ENCODE data around the gene ATP2B2. TPM values are rescaled to one million over a fixed set of nuclear protein-coding genes. Genes with fewer than 3 reads are reported as not detected.
"Not testable (repeated sequence)": the region's sequence is repeated elsewhere in the genome, so short reads cannot be mapped to it uniquely, and the experiment has no call there.

Gene ATP2B2
- total RNA-seq, 2 experiments from 2014 or later: not detected

GRCh38 chr3:10303785-10304184 lies 201.6 kb downstream of the ATP2B2 start:
- CTCF ChIA-PET: no interaction called here
- Mint-ChIP-seq H3K27ac (no peak overlapping the region), H3K36me3 (ENCODE audit: low read depth) (peaks cover 79% of the 10 kb centered on the region), H3K27me3 (ENCODE audit: low read depth) (no peaks in the 10 kb centered on the region), H3K4me3 (no peak overlapping the region), H3K9me3 (ENCODE audit: insufficient read depth) (no peaks in the 10 kb centered on the region), H3K4me1 (ENCODE audit: low read depth) (peaks cover 17% of the 10 kb centered on the region)
- POLR2A ChIA-PET: interaction anchor here (0.7 to 1.2 kb wide), 2 partner anchors 12 to 654 kb away, joined by 3 read pairs; partner anchors contain the start of gene MTMR14
- DNase-seq (no peak), ATAC-seq (no peak)

GRCh38 chr3:10303105-10303504 lies 202.3 kb downstream of the ATP2B2 start:
- ATAC-seq: no peak
- Mint-ChIP-seq H3K4me1 (ENCODE audit: low read depth) (peaks cover 17% of the 10 kb centered on the region), H3K36me3 (ENCODE audit: low read depth) (peaks cover 78% of the 10 kb centered on the region), H3K9me3 (ENCODE audit: insufficient read depth) (no peaks in the 10 kb centered on the region), H3K27me3 (ENCODE audit: low read depth) (no peaks in the 10 kb centered on the region), H3K27ac (no peak overlapping the region), H3K4me3 (no peak overlapping the region)
- DNase-seq: no peak
- ChIA-PET POLR2A (interaction anchor here (0.7 kb wide), 1 partner anchor 11 kb away, joined by 3 read pairs; no protein-coding TSS in a partner anchor), CTCF (interaction anchor here (0.6 kb wide), 1 partner anchor 17 kb away, joined by 3 read pairs; no protein-coding TSS in a partner anchor)

- Mint-ChIP-seq H3K36me3 (ENCODE audit: low read depth) (peaks cover 64% of the 10 kb centered on the region), H3K9me3 (ENCODE audit: insufficient read depth) (no peaks in the 10 kb centered on the region), H3K4me3 (no peak overlapping the region), H3K27me3 (ENCODE audit: low read depth) (no peaks in the 10 kb centered on the region), H3K4me1 (ENCODE audit: low read depth) (peaks cover 17% of the 10 kb centered on the region), H3K27ac (peak overlapping the region; percentile 83)
- POLR2A ChIA-PET: no interaction called here
- ATAC-seq (peak; percentile 32), DNase-seq (no peak)
- CTCF ChIA-PET: interaction anchor here (1.0 kb wide), 1 partner anchor 10 kb away, joined by 3 read pairs; no protein-coding TSS in a partner anchor
Observed at GRCh38 chr3:10300087-10300486, 205.3 kb downstream of the ATP2B2 start.

- Mint-ChIP-seq H3K4me3 (no peak overlapping the region), H3K36me3 (ENCODE audit: low read depth) (peaks cover 64% of the 10 kb centered on the region), H3K27ac (peak overlapping the region; percentile 83), H3K27me3 (ENCODE audit: low read depth) (no peaks in the 10 kb centered on the region), H3K9me3 (ENCODE audit: insufficient read depth) (no peaks in the 10 kb centered on the region), H3K4me1 (ENCODE audit: low read depth) (peaks cover 17% of the 10 kb centered on the region)
- DNase-seq (no peak), ATAC-seq (peak; percentile 74)
- POLR2A ChIA-PET: no interaction called here
- CTCF ChIA-PET: interaction anchor here (1.0 kb wide), 2 partner anchors 10 to 270 kb away, joined by 3 read pairs; no protein-coding TSS in a partner anchor
Observed at GRCh38 chr3:10299679-10300078, 205.7 kb downstream of the ATP2B2 start.

- no peak overlapping the region for H3K4me3 Mint-ChIP-seq
- H3K9me3 Mint-ChIP-seq (ENCODE audit: insufficient read depth): no peaks in the 10 kb centered on the region
- DNase-seq (no peak), ATAC-seq (no peak)
- peaks cover 61% of the 10 kb centered on the region for H3K36me3 Mint-ChIP-seq (ENCODE audit: low read depth)
- H3K4me1 Mint-ChIP-seq (ENCODE audit: low read depth): peaks cover 17% of the 10 kb centered on the region
- H3K27me3 Mint-ChIP-seq (ENCODE audit: low read depth): no peaks in the 10 kb centered on the region
- peak overlapping the region; percentile 83 for H3K27ac Mint-ChIP-seq
- POLR2A ChIA-PET: no interaction called here
- CTCF ChIA-PET: interaction anchor here (1.0 kb wide), 2 partner anchors 11 to 269 kb away, joined by 3 read pairs; no protein-coding TSS in a partner anchor
Observed at GRCh38 chr3:10299175-10299574, 206.2 kb downstream of the ATP2B2 start.

DNA sequence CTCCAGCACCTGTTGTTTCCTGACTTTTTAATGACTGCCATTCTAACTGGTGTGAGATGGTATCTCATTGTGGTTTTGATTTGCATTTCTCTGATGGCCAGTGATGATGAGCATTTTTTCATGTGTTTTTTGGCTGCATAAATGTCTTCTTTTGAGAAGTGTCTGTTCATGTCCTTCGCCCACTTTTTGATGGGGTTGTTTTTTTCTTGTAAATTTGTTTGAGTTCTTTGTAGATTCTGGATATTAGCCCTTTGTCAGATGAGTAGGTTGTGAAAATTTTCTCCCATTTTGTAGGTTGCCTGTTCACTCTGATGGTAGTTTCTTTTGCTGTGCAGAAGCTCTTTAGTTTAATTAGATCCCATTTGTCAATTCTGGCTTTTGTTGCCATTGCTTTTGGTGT lies 207.3 kb downstream of the ATP2B2 start:
- POLR2A ChIA-PET; H3K4me3 Mint-ChIP-seq; H3K27me3 Mint-ChIP-seq (ENCODE audit: low read depth); DNase-seq; H3K9me3 Mint-ChIP-seq (ENCODE audit: insufficient read depth); ATAC-seq; CTCF ChIA-PET; H3K27ac Mint-ChIP-seq: not testable (repeated sequence)
- Mint-ChIP-seq H3K4me1 (ENCODE audit: low read depth) (peaks cover 17% of the 10 kb centered on the region), H3K36me3 (ENCODE audit: low read depth) (peaks cover 53% of the 10 kb centered on the region)

- Mint-ChIP-seq H3K9me3 (ENCODE audit: insufficient read depth) (no peaks in the 10 kb centered on the region), H3K27me3 (ENCODE audit: low read depth) (no peaks in the 10 kb centered on the region), H3K27ac (no peak overlapping the region), H3K36me3 (ENCODE audit: low read depth) (peaks cover 38% of the 10 kb centered on the region), H3K4me3 (no peak overlapping the region), H3K4me1 (ENCODE audit: low read depth) (peaks cover 18% of the 10 kb centered on the region)
- DNase-seq: no peak
- ChIA-PET CTCF (interaction anchor here (1.3 kb wide), 1 partner anchor 31 kb away, joined by 4 read pairs; no protein-coding TSS in a partner anchor), POLR2A (no interaction called here)
- no peak for ATAC-seq
Observed at GRCh38 chr3:10294030-10294586, 211.3 kb downstream of the ATP2B2 start.

DNA sequence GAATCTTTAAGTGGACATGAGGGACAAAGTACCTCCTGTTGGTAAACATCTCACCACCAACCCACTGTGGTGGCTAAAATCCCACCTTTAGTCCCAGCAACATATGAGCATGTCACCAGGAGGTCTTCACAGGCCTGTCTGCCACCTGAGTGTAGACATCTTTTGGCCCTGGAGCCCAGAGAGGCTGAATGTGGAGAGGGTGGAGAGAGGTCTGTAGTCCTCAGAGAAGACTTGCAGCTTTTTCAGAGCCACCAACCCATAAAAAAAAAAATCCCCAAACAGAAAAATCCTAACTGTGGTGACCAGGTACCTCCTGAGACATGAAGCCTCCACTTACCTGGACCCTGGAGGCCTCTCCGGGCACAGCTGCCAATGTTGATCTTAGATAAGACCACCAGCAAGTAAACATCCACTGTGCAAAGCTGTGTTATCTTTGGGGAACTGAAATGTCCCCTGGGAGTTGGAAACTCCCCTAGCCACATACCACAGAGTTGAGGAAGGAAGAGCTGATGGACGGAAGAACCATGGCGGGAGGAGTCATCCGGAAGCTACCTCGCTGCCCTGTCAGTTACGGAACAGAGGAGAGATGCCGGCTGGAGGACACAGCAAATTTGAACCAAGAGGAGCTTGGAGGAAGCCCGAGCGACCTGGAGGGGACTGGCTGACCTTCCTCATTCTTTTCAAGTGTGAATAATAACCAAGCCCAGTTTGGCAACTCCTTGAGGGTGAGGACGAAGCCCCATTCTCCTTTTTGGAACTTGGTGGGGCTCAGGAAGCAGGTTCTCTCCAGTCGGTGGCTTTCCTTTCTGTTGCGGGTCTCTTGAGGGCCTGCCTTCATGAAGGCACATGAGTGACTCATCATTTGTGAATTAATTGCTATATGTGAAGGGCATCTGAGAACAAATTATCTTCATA lies 212.6 kb downstream of the ATP2B2 start, which contains the start of gene GHRL:
TSS of gene GHRL (minus strand) at position 443 of the 915 bp plus-strand sequence. CDS start 2,767 bp downstream, outside the sequence.
- peak within 1 kb of the TSS; percentile 64 for H3K27ac Mint-ChIP-seq
- ChIA-PET CTCF (interaction anchor here (1.3 kb wide), 1 partner anchor 360 kb away, joined by 4 read pairs; no protein-coding TSS in a partner anchor), POLR2A (interaction anchor here (0.9 kb wide), 1 partner anchor 11 kb away, joined by 3 read pairs; no protein-coding TSS in a partner anchor)
- H3K9me3 Mint-ChIP-seq (ENCODE audit: insufficient read depth): no peaks in the 10 kb centered on the region
- no peak within 1 kb of the TSS for H3K4me3 Mint-ChIP-seq
- ATAC-seq: no peak
- H3K36me3 Mint-ChIP-seq (ENCODE audit: low read depth): peaks cover 42% of the 10 kb centered on the region
- no peak for DNase-seq
- no peaks in the 10 kb centered on the region for H3K27me3 Mint-ChIP-seq (ENCODE audit: low read depth)
- peaks cover 15% of the 10 kb centered on the region for H3K4me1 Mint-ChIP-seq (ENCODE audit: low read depth)

- Mint-ChIP-seq H3K36me3 (ENCODE audit: low read depth) (peaks cover 41% of the 10 kb centered on the region), H3K4me1 (ENCODE audit: low read depth) (peaks cover 15% of the 10 kb centered on the region), H3K4me3 (no peak overlapping the region), H3K27ac (peak overlapping the region; percentile 50), H3K9me3 (ENCODE audit: insufficient read depth) (no peaks in the 10 kb centered on the region), H3K27me3 (ENCODE audit: low read depth) (no peaks in the 10 kb centered on the region)
- ATAC-seq (no peak), DNase-seq (no peak)
- CTCF ChIA-PET: no interaction called here
- POLR2A ChIA-PET: interaction anchor here (0.9 kb wide), 1 partner anchor 12 kb away, joined by 3 read pairs; no protein-coding TSS in a partner anchor
Observed at GRCh38 chr3:10291641-10292040, 213.7 kb downstream of the ATP2B2 start.

DNA sequence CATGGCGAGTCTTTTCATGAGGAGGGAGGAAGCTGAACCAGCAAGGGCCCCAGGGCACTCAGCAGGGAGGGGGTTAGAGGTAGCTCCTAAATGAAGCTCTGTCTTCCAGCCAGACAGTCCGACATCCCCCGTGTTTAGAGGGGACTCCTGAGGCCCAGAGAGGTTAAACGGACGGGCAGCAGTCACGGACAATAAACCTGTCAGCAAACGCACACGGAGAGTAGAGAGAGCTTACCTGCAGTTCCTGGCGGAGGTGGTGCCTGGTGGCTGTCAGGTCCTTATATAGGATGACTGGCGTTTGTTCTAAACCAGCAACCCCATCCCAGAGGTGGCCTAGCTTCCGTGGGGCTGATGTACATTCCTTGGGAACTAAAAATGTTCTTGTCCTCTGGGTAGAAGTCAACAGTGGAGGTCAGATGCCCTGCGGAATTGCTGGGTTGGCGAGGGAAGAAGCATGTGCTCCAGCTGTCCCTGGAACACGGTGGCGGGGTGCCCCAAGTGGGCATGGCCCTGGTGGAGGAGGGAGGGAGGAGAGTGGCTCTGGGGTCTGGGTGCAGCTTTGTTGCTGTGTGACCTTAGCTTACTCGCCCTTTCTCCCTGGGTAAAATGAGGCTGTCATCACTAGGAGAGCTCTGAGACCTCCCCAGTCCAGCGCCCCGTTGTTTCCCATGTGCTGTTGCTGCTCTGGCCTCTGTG lies 214.8 kb downstream of the ATP2B2 start:
- Mint-ChIP-seq H3K27me3 (ENCODE audit: low read depth) (no peaks in the 10 kb centered on the region), H3K4me1 (ENCODE audit: low read depth) (peaks cover 15% of the 10 kb centered on the region), H3K27ac (no peak overlapping the region), H3K36me3 (ENCODE audit: low read depth) (peaks cover 40% of the 10 kb centered on the region), H3K9me3 (ENCODE audit: insufficient read depth) (no peaks in the 10 kb centered on the region), H3K4me3 (no peak overlapping the region)
- ATAC-seq: no peak
- ChIA-PET POLR2A (no interaction called here), CTCF (no interaction called here)
- no peak for DNase-seq

DNA sequence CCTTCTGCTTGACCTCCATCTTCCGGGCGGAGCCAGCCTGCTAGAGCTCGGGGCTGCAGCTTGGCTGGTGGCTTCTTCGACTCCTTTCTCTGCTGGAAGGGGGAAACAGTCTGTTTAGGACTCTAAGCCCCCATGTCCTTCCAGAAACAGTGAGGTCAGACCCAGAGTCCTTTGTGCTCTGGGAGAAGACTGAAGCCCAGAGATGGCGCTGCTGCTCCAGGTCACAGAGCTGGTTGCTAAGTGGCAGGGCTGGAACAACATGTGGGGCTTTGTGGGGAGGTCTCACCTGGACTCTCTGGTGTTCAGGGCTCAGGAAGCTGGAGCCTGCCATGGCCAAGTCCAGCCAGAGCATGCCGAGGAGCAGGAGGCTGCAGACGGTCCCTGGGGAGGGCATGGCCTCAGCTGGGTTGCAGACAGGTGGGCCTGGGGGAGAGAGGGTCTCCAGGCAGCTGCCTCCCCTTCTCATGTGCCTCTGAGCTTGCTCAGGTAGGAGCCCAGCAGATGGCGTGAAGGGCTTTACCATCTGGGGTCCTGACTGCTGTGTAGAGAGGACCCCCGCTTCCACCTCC lies 215.5 kb downstream of the ATP2B2 start:
- POLR2A ChIA-PET: no interaction called here
- CTCF ChIA-PET: interaction anchor here (0.8 kb wide), 1 partner anchor 27 kb away, joined by 3 read pairs; no protein-coding TSS in a partner anchor
- Mint-ChIP-seq H3K4me3 (no peak overlapping the region), H3K27ac (no peak overlapping the region), H3K4me1 (ENCODE audit: low read depth) (peaks cover 16% of the 10 kb centered on the region), H3K36me3 (ENCODE audit: low read depth) (peaks cover 35% of the 10 kb centered on the region), H3K27me3 (ENCODE audit: low read depth) (no peaks in the 10 kb centered on the region), H3K9me3 (ENCODE audit: insufficient read depth) (no peaks in the 10 kb centered on the region)
- ATAC-seq (no peak), DNase-seq (no peak)

All from activated CD8-positive, alpha-beta T cell treated with anti-CD3 and anti-CD28 coated beads, Interleukin-2, amount 10 ng/mL, durations not matched to agents 7 days and 5 days (primary cell).